H9 (cell line): ENCODE results near the gene LAMTOR5. TPM values are rescaled to one million over a fixed set of nuclear protein-coding genes. Genes with fewer than 3 reads are reported as not detected.

ENCODE experiments used
- DNase-seq: peaks from one replicate; pipeline ENCODE4 v3.0.0-alpha.2; 2017
- H2AFZ ChIP-seq: one replicate; pipeline ENCODE4 v1.6.1; 2013; ENCODE audit warnings: mild to moderate bottlenecking, low read length, control low read depth, moderate library complexity
- H2AK5ac ChIP-seq: 2 replicates; pipeline ENCODE4 v1.6.1; 2013; ENCODE audit warnings: low read length, control low read depth, mixed read lengths; ENCODE audit not compliant: insufficient read length
- H2BK120ac ChIP-seq: one replicate; pipeline ENCODE4 v1.6.1; 2013; ENCODE audit warnings: low read depth, mild to moderate bottlenecking, low read length, control low read depth, inconsistent platforms; ENCODE audit not compliant: poor library complexity, severe bottlenecking
- H2BK12ac ChIP-seq: 2 replicates; pipeline ENCODE4 v1.6.1; 2013; ENCODE audit warnings: low read length, control low read depth, mixed read lengths, low read depth; ENCODE audit not compliant: insufficient read length
- H2BK15ac ChIP-seq: 2 replicates; pipeline ENCODE4 v1.6.1; 2013; ENCODE audit warnings: low read depth, low read length, control low read depth
- H2BK20ac ChIP-seq: one replicate; pipeline ENCODE4 v1.6.1; 2013; ENCODE audit warnings: low read depth, mild to moderate bottlenecking, low read length, control low read depth, inconsistent platforms; ENCODE audit not compliant: poor library complexity, severe bottlenecking
- H2BK5ac ChIP-seq: 2 replicates; pipeline ENCODE4 v1.6.1; 2013; ENCODE audit warnings: low read length, control low read depth, mixed read lengths; ENCODE audit not compliant: insufficient read length
- H3K14ac ChIP-seq: 2 replicates; pipeline ENCODE4 v1.6.1; 2013; ENCODE audit warnings: low read length, control low read depth; ENCODE audit not compliant: insufficient read depth
- H3K18ac ChIP-seq: 2 replicates; pipeline ENCODE4 v1.6.1; 2013; ENCODE audit warnings: low read depth, mild to moderate bottlenecking, mixed read lengths, low read length, control low read depth; ENCODE audit not compliant: insufficient read length
- H3K23ac ChIP-seq: 2 replicates; pipeline ENCODE4 v1.6.1; 2013; ENCODE audit warnings: low read length, control low read depth, mixed read lengths, low read depth; ENCODE audit not compliant: insufficient read length
- H3K23me2 ChIP-seq: 2 replicates; pipeline ENCODE4 v1.6.1; 2013; ENCODE audit warnings: low read depth, mild to moderate bottlenecking, mixed read lengths, low read length, control low read depth; ENCODE audit not compliant: insufficient read length, poor library complexity, severe bottlenecking
- H3K27ac ChIP-seq: 2 replicates; pipeline ENCODE4 v1.5.1; 2013; ENCODE audit warnings: low read length, control low read depth, mixed read lengths, low read depth; ENCODE audit not compliant: insufficient read length
- H3K27me3 ChIP-seq: 2 replicates; pipeline ENCODE4 v1.6.1; 2013; ENCODE audit warnings: low read length, control low read depth, inconsistent platforms; ENCODE audit not compliant: insufficient read depth
- H3K4ac ChIP-seq: 2 replicates; pipeline ENCODE4 v1.6.1; 2013; ENCODE audit warnings: low read depth, mild to moderate bottlenecking, control low read depth, inconsistent platforms, low read length, moderate library complexity
- H3K4me1 ChIP-seq: 2 replicates; pipeline ENCODE4 v1.6.1; 2013; ENCODE audit warnings: low read length, control low read depth, inconsistent platforms; ENCODE audit not compliant: insufficient read depth
- H3K4me2 ChIP-seq: 2 replicates; pipeline ENCODE4 v1.6.1; 2013; ENCODE audit warnings: low read length, control low read depth, mixed read lengths; ENCODE audit not compliant: insufficient read length, insufficient read depth
- H3K56ac ChIP-seq: 2 replicates; pipeline ENCODE4 v1.6.1; 2013; ENCODE audit warnings: low read depth, mild to moderate bottlenecking, mixed read lengths, low read length, control low read depth; ENCODE audit not compliant: insufficient read length
- H3K79me1 ChIP-seq: 2 replicates; pipeline ENCODE4 v1.6.1; 2013; ENCODE audit warnings: low read depth, mild to moderate bottlenecking, moderate library complexity, low read length, control low read depth, inconsistent platforms; ENCODE audit not compliant: insufficient read depth, poor library complexity, severe bottlenecking
- H3K79me2 ChIP-seq: 2 replicates; pipeline ENCODE4 v1.6.1; 2013; ENCODE audit warnings: low read length, control low read depth, inconsistent platforms; ENCODE audit not compliant: insufficient read depth
- H3K9ac ChIP-seq: 2 replicates; pipeline ENCODE4 v1.6.1; 2013; ENCODE audit warnings: low read length, control low read depth, mixed read lengths; ENCODE audit not compliant: insufficient read length; ENCODE audit errors: extremely low read depth
- H3K9me3 ChIP-seq: one replicate; pipeline ENCODE4 v1.6.1; 2013; ENCODE audit warnings: low read depth, low read length, inconsistent platforms; ENCODE audit not compliant: control insufficient read depth
- H3T11ph ChIP-seq: one replicate; pipeline ENCODE4 v1.6.1; 2013; ENCODE audit warnings: mild to moderate bottlenecking, low read length, control low read depth, inconsistent platforms
- H4K20me1 ChIP-seq: one replicate; pipeline ENCODE4 v1.6.1; 2013; ENCODE audit not compliant: control insufficient read depth, insufficient read length, insufficient read depth
- H4K5ac ChIP-seq: 2 replicates; pipeline ENCODE4 v1.6.1; 2013; ENCODE audit warnings: low read depth, mild to moderate bottlenecking, mixed read lengths, low read length, control low read depth; ENCODE audit not compliant: insufficient read length
- H4K8ac ChIP-seq: replicated peaks from 2 replicates; pipeline ENCODE4 v1.6.1; 2013; ENCODE audit warnings: low read length, control low read depth, mixed read lengths, low read depth; ENCODE audit not compliant: insufficient read length
- H4K91ac ChIP-seq: 2 replicates; pipeline ENCODE4 v1.6.1; 2013; ENCODE audit warnings: low read depth, mild to moderate bottlenecking, moderate library complexity, mixed read lengths, low read length, control low read depth; ENCODE audit not compliant: insufficient read length
- H3K27ac Mint-ChIP-seq, 3 experiments: 2 replicates in 2 of 3; 3 replicates in 1 of 3; pipeline ENCODE4 v1.8.0; 2020 to 2021; ENCODE audit warnings: mixed read lengths in 3 of 3, mild to moderate bottlenecking in 1 of 3, moderate library complexity in 1 of 3
- H3K27me3 Mint-ChIP-seq: 2 replicates; pipeline ENCODE4 v1.8.0; 2021; ENCODE audit warnings: low read depth, mild to moderate bottlenecking, moderate library complexity, mixed read lengths
- H3K36me3 Mint-ChIP-seq, 3 experiments: 2 replicates in 2 of 3; 3 replicates in 1 of 3; pipeline ENCODE4 v1.8.0; 2020 to 2021; ENCODE audit warnings: low read depth in 3 of 3, mixed read lengths in 3 of 3; ENCODE audit not compliant: insufficient read depth in 1 of 3
- H3K4me1 Mint-ChIP-seq, 2 experiments: 2 replicates each; pipeline ENCODE4 v1.8.0; 2020; ENCODE audit warnings: mixed read lengths in 2 of 2
- H3K4me3 Mint-ChIP-seq, 2 experiments: 2 replicates in 1 of 2; 3 replicates in 1 of 2; pipeline ENCODE4 v1.8.0; 2020 to 2021; ENCODE audit warnings: mild to moderate bottlenecking in 2 of 2, mixed read lengths in 2 of 2, moderate library complexity in 1 of 2
- H3K9me3 Mint-ChIP-seq, 2 experiments: 2 replicates in 1 of 2; 3 replicates in 1 of 2; pipeline ENCODE4 v1.8.0; 2020; ENCODE audit warnings: mild to moderate bottlenecking in 2 of 2, mixed read lengths in 2 of 2, moderate library complexity in 1 of 2
- CTCF ChIP-seq: fragments of 200-600 bp; sonication (generic); conservative IDR thresholded peaks from 3 replicates; pipeline ENCODE4 v1.8.0; 2021; ENCODE audit warnings: antibody characterized with exemption, mild to moderate bottlenecking
- WGBS: extraction: QIAGEN DNeasy Blood & Tissue Kit; methylation state at CpG from one replicate; pipeline ENCODE4 v1.1.7; 2013; ENCODE audit warnings: missing lambda C conversion rate, low lambda C conversion rate, mixed read lengths; ENCODE audit not compliant: insufficient read length; ENCODE audit errors: extremely low coverage; 5-methylcytosine and 5-hydroxymethylcytosine counted together
- total RNA-seq: library from RNA; stranded (reverse); gene quantifications from 2 replicates; pipeline ENCODE4 v1.2.1, GENCODE V29; 2021

Gene LAMTOR5
- total RNA-seq, 1 experiment from 2014 or later = 108 TPM

- no peak overlapping the region for H2BK120ac ChIP-seq
- H4K5ac ChIP-seq = no peak overlapping the region
- H2BK12ac ChIP-seq = no peak overlapping the region
- H3K27ac Mint-ChIP-seq = 0 out of 7 replicates have a peak overlapping the region, but pooled peaks of 1 of the 3 experiments have one; percentile 29
- H2BK5ac ChIP-seq = no peak overlapping the region
- H3K23ac ChIP-seq = no peak overlapping the region
- H3K9me3 Mint-ChIP-seq = no peaks in the 10 kb centered on the region; a peak in 2 of 5 replicates
- H3K27me3 Mint-ChIP-seq = peaks cover 6% of the 10 kb centered on the region; the same call in 1 of the 2 replicates
- no peak overlapping the region for H3K14ac ChIP-seq
- H3T11ph ChIP-seq = no peak overlapping the region
- H2BK15ac ChIP-seq = no peak overlapping the region
- no peak overlapping the region for H3K9ac ChIP-seq
- H2AFZ ChIP-seq = no peak overlapping the region
- H3K56ac ChIP-seq = no peak overlapping the region
- H2AK5ac ChIP-seq = no peak overlapping the region
- no peaks in the 10 kb centered on the region for H3K9me3 ChIP-seq
- no peaks in the 10 kb centered on the region for H3K4me1 ChIP-seq
- H2BK20ac ChIP-seq = no peak overlapping the region
- no peak for DNase-seq
- no peak for TF ChIP-seq CTCF
- H3K4me2 ChIP-seq = no peak overlapping the region
- peaks cover 15 to 18% of the 10 kb centered on the region in 2 experiments for H3K4me1 Mint-ChIP-seq
- no peak overlapping the region for H3K4me3 Mint-ChIP-seq
- H3K18ac ChIP-seq = no peak overlapping the region
- H3K23me2 ChIP-seq = peaks cover 14% of the 10 kb centered on the region
- no peaks in the 10 kb centered on the region for H3K27me3 ChIP-seq
- H4K8ac ChIP-seq = no peak overlapping the region
- H3K36me3 Mint-ChIP-seq = peaks cover 0 to 2% (median 0%) of the 10 kb centered on the region in 3 experiments; a peak in 2 of 7 replicates
- no peak overlapping the region for H4K91ac ChIP-seq
- WGBS = no CpG with 5 or more reads among the region's 7 CpGs
- no peaks in the 10 kb centered on the region; the same call in 1 of the 2 replicates for H3K79me2 ChIP-seq
- no peak overlapping the region for H3K27ac ChIP-seq
- no peaks in the 10 kb centered on the region for H4K20me1 ChIP-seq
- peaks cover 2% of the 10 kb centered on the region for H3K79me1 ChIP-seq
- no peak overlapping the region for H3K4ac ChIP-seq
Observed at GRCh38 chr1:110411173-110411735, 3.8 kb upstream of the LAMTOR5 start.
